IPS DF 6.9 (cell line): Measurements from ENCODE around the gene CTNNA3.

ENCODE experiments used
- DNase-seq: peaks from one replicate; pipeline ENCODE4 v3.0.0-alpha.2; 2013; ENCODE audit warnings: low read depth, low spot score
- H3K27ac ChIP-seq: one replicate; pipeline ENCODE4 v1.5.1; 2013; ENCODE audit warnings: low read length, control low read depth
- H3K27me3 ChIP-seq: 2 replicates; pipeline ENCODE4 v1.6.1; 2013; ENCODE audit warnings: mild to moderate bottlenecking, low read length; ENCODE audit not compliant: control insufficient read depth, insufficient read depth
- H3K36me3 ChIP-seq: 2 replicates; pipeline ENCODE4 v1.6.1; 2013; ENCODE audit warnings: low read length; ENCODE audit not compliant: control insufficient read depth, insufficient read depth
- H3K4me1 ChIP-seq: 2 replicates; pipeline ENCODE4 v1.6.1; 2013; ENCODE audit warnings: low read length; ENCODE audit not compliant: control insufficient read depth, insufficient read depth
- H3K4me3 ChIP-seq: 2 replicates; pipeline ENCODE4 v1.5.1; 2013; ENCODE audit warnings: mild to moderate bottlenecking, low read length
- H3K9me3 ChIP-seq: 2 replicates; pipeline ENCODE4 v1.6.1; 2013; ENCODE audit warnings: low read length, inconsistent platforms; ENCODE audit not compliant: control insufficient read depth, insufficient read depth
- WGBS: extraction: QIAGEN DNeasy Blood & Tissue Kit; methylation state at CpG from one replicate; pipeline ENCODE4 v1.1.7; 2013; ENCODE audit warnings: mixed read lengths, missing lambda C conversion rate; ENCODE audit not compliant: insufficient read length, insufficient coverage; 5-methylcytosine and 5-hydroxymethylcytosine counted together

Gene CTNNA3

DNA sequence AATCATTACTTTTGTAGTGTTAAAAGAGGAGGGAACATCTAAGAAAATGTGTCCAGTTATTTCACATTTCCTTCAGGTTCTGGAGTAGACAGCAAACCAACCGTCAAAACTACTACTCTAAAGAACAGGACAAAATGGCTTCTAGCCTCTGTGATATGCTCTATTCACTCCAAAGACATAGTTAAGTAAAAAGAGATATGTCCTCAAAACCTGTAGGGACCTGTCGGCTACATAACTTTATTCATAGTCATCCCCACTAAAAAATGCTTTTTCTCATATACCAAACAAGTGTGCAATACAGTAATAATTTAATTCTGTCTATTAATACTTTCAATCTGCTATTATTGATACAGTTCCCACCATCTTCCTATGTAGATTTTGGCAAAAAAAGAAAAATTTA, 1412.9 kb downstream of the CTNNA3 start:
- WGBS = no CpG with 5 or more reads among the region's 2 CpGs
- H3K27me3 ChIP-seq = no peaks in the 10 kb centered on the region

DNA sequence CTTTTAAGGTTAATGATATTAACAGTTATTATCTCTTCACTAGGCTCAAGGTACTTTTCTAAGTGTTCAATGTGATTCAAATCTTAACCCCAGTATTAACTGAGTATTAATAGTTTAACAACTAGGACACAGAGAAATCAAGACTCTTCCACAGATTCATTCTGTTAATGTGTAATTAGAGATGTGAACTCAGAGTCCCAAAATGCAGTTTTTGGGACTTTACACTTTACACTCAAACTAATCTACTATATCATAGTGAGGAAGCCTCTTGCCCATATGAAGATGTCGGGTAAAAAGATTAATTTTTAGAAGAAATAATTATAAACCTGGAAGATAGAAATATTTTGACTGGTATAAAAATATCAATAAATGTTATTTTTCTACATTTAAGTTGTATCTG, 1414.7 kb downstream of the CTNNA3 start:
- no CpG with 5 or more reads among the region's 1 CpG for WGBS
- Histone ChIP-seq H3K9me3 (no peaks in the 10 kb centered on the region), H3K36me3 (no peaks in the 10 kb centered on the region), H3K27ac (no peak overlapping the region), H3K4me1 (no peaks in the 10 kb centered on the region), H3K27me3 (no peaks in the 10 kb centered on the region), H3K4me3 (no peak overlapping the region)
- DNase-seq = no peak

More for the DNA sequence above, 1412.9 kb downstream of the CTNNA3 start:
- Histone ChIP-seq H3K36me3 (no peaks in the 10 kb centered on the region), H3K4me3 (no peak overlapping the region), H3K9me3 (no peaks in the 10 kb centered on the region), H3K27ac (no peak overlapping the region), H3K4me1 (no peaks in the 10 kb centered on the region)
- DNase-seq = no peak

DNA sequence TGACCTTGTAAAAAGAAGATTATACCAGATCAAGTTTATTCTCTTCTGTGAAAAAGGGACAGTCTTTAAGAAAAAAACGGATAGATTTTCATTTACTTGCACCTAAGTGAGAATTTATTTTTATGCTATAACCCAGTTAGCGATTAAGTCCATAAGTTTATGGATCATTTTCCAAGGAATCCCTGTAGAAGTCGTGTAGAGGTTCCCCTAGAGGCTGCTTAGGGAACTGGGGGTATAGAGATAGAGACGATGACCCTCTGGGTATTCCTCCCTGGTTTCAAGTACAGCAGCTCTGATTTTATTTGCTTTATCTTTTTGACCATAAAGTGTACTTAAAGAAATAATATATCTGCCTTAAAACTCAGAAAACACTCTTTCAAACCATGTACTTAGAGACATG, 1418.5 kb downstream of the CTNNA3 start:
- no peaks in the 10 kb centered on the region for H3K9me3 ChIP-seq
- no peaks in the 10 kb centered on the region for H3K4me1 ChIP-seq
- H3K27ac ChIP-seq = no peak overlapping the region
- no peaks in the 10 kb centered on the region for H3K27me3 ChIP-seq
- WGBS = no CpG with 5 or more reads among the region's 4 CpGs
- no peak for DNase-seq
- no peak overlapping the region for H3K4me3 ChIP-seq
- no peaks in the 10 kb centered on the region for H3K36me3 ChIP-seq

DNA sequence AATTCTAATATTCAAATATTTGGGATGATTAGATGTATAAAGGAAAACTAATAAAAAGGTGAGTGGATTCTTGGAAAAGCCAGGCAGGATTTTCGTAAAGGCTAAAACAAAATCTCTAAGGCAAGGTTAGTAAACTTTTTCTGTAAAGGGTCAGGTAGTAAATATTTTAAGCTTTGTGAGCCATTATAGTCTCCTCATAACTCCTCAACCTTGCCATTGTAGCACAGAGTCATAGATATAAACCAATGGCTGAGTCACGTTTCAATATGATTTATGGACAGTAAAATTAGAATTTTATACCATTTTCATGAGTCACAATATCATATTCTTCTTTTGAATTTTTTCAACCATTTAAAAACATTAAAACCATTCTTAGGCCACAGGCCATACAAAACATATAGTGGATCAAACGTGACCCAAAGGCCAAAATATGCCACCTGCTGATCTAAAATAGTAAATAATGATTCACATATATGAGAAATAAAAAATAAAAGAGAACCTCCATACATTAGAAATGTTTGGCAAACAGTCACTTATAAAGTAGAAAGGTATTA, 1422.0 kb downstream of the CTNNA3 start:
- no peak for DNase-seq
- WGBS = no CpG with 5 or more reads among the region's 3 CpGs
- Histone ChIP-seq H3K4me1 (no peaks in the 10 kb centered on the region; the same call in 1 of the 2 replicates), H3K4me3 (no peak overlapping the region), H3K27ac (no peak overlapping the region), H3K27me3 (no peaks in the 10 kb centered on the region), H3K36me3 (no peaks in the 10 kb centered on the region), H3K9me3 (no peaks in the 10 kb centered on the region)

DNA sequence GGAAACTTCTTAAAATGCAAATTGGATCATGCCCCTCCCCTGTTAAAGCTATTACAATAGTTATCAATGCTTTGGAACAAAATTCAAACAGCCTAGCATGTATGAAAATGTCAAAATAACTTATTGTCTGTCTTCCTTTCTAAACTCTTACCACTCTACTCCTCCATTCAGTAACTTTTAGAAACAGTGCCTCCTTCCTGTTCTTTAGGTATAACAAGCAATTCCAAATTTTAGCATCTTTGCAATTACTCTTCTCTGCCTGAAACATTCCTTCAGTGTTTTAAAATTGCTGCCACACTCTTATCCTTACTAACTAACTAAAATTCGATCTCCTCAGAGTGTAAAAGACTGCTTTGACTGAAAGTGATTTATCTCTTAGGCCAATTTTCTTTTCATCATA, 1430.6 kb downstream of the CTNNA3 start:
- no peaks in the 10 kb centered on the region for H3K9me3 ChIP-seq
- H3K36me3 ChIP-seq = no peaks in the 10 kb centered on the region
- no peaks in the 10 kb centered on the region for H3K27me3 ChIP-seq
- no peak overlapping the region for H3K4me3 ChIP-seq
- 100% methylated on average over 1 of the region's 1 CpG for WGBS
- H3K4me1 ChIP-seq = no peaks in the 10 kb centered on the region
- no peak overlapping the region for H3K27ac ChIP-seq
- no peak for DNase-seq

DNA sequence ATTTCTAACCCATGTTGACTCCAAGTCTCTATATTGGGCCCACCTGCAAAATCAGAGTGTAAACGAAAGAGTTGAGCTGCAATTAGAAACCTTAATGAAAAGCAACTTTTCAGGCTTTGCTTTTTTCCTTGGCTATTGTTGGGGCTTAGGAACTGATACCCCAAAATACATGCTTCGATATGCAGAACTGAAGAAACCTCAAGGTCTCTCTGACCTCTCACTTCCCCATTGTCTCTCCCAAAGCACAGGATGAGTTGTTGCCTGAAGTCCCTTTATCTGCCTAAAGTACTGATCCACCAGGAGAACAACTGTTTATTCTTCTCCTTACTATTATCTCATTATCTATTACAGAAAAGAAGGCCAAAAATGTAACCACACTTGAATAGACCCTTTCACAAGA, 1436.2 kb downstream of the CTNNA3 start:
- H3K4me3 ChIP-seq = no peak overlapping the region
- no CpG with 5 or more reads among the region's 2 CpGs for WGBS
- no peaks in the 10 kb centered on the region for H3K4me1 ChIP-seq
- H3K36me3 ChIP-seq = no peaks in the 10 kb centered on the region
- no peak overlapping the region for H3K27ac ChIP-seq
- no peak for DNase-seq
- H3K9me3 ChIP-seq = no peaks in the 10 kb centered on the region
- H3K27me3 ChIP-seq = no peaks in the 10 kb centered on the region

DNA sequence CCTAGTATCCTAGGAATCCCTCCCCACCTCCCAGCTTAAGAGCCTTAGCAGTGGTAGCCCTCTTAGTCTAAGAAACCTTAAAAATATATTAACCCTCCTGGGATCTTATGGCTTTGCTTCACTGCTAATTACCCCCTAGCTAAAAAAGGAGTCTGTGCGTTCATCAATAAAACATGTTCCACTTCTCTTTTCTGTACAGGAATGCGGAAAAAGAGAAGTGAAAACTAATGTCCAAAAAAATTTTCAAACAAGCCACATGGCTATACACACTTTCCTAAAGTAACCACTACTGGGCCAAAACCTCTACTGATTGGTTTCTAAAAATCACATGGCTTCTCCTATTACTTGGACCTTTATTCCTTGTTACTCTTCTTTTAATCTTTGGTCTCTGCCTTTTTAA, 1437.3 kb downstream of the CTNNA3 start:
- Histone ChIP-seq H3K27ac (no peak overlapping the region), H3K36me3 (no peaks in the 10 kb centered on the region), H3K9me3 (no peaks in the 10 kb centered on the region), H3K27me3 (no peaks in the 10 kb centered on the region), H3K4me3 (no peak overlapping the region), H3K4me1 (no peaks in the 10 kb centered on the region)
- DNase-seq = no peak
- WGBS = no CpG with 5 or more reads among the region's 2 CpGs

DNA sequence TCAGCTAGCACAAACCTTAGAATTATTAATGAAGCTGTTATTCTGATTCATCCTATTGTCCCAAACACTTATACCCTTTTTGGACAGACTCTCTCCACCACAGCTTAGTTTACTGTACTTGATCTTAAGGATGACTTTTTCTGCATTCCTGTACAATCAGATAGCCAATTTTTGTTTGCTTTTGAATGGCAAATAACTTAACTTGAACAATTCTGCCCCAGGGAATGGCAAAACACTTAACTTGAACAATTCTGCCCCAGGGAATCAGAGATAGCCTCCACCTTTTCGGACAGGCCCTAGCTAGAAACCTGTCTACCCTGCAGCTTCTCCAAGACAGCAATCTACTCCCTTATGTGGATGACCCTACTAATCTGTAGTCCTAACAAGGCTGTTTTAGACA, 1438.2 kb downstream of the CTNNA3 start:
- no peaks in the 10 kb centered on the region for H3K4me1 ChIP-seq
- H3K27ac ChIP-seq = no peak overlapping the region
- no peaks in the 10 kb centered on the region for H3K36me3 ChIP-seq
- WGBS = no CpG with 5 or more reads among the region's 1 CpG
- H3K9me3 ChIP-seq = no peaks in the 10 kb centered on the region
- no peak overlapping the region for H3K4me3 ChIP-seq
- H3K27me3 ChIP-seq = no peaks in the 10 kb centered on the region
- no peak for DNase-seq

DNA sequence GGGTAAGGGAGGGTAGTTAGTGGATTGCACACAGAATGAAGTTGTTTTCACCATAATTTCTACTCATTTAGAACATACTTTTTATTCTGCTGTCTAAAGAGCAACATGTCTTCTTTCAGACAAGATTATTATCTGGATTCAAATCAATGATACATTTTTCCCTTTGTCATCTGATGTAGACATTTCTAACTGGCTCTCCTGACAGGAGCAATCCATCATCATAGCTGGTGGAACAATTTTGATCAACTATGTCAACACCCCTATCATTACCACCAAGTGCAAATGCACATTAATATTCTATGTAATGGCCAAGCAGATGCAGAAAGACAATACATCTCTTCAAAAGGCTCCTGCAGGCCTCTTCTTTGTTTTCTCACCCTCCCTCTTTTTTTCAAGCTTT, 1443.0 kb downstream of the CTNNA3 start:
- Histone ChIP-seq H3K4me1 (no peaks in the 10 kb centered on the region), H3K27ac (no peak overlapping the region), H3K27me3 (no peaks in the 10 kb centered on the region), H3K9me3 (no peaks in the 10 kb centered on the region), H3K4me3 (no peak overlapping the region), H3K36me3 (no peaks in the 10 kb centered on the region)
- DNase-seq = no peak

DNA sequence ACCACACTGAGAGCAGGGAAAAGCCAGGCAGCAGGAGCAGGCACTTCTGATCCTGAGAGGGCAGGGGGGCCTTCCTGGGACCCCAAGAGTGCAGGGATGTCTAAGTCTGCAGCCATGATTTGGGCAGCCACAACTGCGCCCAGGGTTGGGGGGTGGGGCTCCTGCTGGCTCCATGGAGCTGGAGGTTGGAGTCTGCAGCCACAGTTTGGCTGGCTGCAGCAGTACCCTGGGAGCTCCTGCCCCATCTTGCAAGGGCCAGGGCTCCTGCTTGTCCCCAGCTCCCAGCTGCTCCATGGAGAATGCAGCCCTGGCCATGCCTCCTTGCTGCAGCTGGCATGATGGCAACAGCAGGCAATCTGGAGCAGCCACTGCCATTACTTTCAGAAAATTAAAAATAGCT, 1449.8 kb downstream of the CTNNA3 start:
- WGBS = no CpG with 5 or more reads among the region's 1 CpG

DNA sequence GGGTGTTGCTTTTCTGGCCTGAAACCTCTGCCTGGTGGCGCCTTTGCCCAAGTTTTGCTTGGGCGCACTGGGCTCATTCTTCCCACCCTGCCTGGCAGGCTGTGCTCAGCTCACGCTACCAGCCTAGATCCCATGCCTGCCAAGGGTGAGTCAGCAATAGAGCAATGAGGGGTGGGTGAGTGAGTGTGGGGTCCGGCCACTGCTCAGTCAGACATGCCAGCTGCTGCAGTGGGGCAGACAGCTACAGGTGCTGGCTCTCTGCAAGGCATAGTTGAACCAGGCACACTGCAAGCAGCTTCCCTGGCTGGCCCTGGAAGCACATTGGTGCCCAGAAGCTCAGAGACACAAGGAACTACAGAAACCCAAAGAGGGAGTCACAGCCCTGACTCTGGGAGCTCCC, 1451.0 kb downstream of the CTNNA3 start:
- DNase-seq = no peak
- H3K4me3 ChIP-seq = no peak overlapping the region
- H3K27me3 ChIP-seq = no peaks in the 10 kb centered on the region
- no peaks in the 10 kb centered on the region for H3K36me3 ChIP-seq
- WGBS = no CpG with 5 or more reads among the region's 4 CpGs
- no peak overlapping the region for H3K27ac ChIP-seq
- H3K4me1 ChIP-seq = no peaks in the 10 kb centered on the region
- no peaks in the 10 kb centered on the region for H3K9me3 ChIP-seq

More for the DNA sequence above, 1449.8 kb downstream of the CTNNA3 start:
- H3K27me3 ChIP-seq = no peaks in the 10 kb centered on the region
- H3K4me3 ChIP-seq = no peak overlapping the region
- no peaks in the 10 kb centered on the region for H3K4me1 ChIP-seq
- no peak for DNase-seq
- H3K9me3 ChIP-seq = no peaks in the 10 kb centered on the region
- no peak overlapping the region for H3K27ac ChIP-seq
- H3K36me3 ChIP-seq = no peaks in the 10 kb centered on the region
